HG02981 (cell line): ENCODE data around the gene YIPF5.
A peak's percentile ranks its signal among the peaks of the same experiment; 100 is the strongest.

Source experiments
- ATAC-seq: cut with Tn5 transposase; IDR thresholded peaks from one replicate; pipeline ENCODE4 v1.9.1; 2021; ENCODE audit warnings: mild to moderate bottlenecking, moderate library complexity; ENCODE audit not compliant: unreplicated experiment

Gene YIPF5

DNA sequence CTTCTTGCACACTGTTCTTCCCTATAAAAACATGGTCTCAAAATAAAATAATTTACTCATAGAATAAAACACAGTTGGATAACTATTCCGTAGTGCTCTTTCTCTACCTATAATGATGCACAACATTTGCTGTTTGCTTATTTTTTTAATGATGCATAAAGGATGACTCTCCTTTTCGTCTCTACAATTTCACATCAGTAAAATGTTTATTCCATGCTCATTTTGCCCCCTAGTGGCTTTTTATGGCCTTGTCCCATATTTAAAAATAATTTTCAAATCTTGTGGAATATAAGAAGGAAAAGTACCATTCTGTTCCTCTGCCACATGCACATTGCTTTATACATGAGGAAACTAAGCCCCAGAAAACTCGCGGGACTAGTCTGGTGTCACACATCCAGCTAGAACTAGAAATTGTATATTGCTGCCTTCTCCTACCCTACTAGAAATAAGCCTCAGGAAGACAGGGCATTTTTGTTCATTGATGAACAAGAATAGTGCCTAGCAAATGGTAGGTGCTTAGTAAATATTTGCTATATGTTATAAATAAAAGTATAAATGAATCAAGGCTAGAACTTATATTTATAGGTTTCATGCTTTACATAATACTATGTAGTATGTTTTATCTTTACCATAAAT, 12.9 kb upstream of the YIPF5 start:
- no peak for ATAC-seq

DNA sequence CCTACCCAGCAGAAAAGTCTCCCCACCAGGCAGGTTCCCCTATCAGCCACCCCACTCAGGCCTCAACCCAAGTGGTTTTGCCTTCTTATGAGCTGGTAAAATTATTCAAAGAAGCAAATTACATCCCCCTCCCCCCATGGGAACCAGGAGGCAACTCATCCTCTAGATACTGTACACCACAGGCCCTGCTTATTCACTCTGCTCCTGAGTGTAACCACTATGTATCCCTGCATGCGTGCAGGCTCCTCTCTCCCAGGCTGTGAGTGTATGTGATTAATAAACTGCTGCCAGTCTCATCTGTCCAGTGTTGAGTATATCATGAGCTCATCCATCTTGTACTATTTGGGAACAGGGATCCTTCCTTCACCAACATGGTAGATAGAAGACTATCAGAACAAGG, 8.8 kb upstream of the YIPF5 start:
- no peak for ATAC-seq

DNA sequence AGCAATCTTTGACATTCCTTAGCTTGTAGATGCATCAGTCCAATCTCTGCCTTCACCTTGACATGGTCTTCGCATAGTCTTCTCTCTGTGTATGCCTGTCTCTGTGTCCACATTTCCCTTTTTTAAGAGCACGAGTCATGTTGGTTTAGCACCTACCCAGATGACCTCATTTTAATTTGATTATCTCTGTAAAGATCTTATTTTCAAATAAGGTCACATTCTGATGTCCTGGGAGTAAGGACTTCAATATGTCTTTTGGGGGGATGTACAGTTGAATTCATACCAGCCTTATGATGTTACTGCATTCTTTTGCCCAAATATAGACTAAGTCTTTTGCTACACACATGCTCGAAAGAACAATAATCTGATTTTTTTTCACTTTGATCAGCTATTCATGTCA, 7.1 kb upstream of the YIPF5 start:
- no peak for ATAC-seq

DNA sequence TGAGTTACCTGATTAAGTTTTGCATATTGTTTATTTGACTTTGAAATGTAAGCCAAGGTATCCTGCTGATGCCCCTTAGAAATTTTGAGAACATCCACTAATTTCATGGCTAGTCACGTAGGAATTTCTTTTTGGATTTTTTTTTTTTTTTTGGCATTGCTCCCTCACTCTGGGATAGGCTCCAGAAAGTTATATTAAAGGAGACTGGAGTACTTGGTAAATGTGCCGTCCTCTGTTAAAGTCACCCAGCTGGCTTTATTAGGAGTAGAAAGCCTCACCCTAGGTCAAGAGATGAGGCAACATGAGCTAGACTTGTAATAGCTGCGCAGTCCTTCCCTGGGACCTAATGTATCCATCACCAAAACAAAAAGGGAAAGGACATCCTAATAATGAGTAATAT, 3.3 kb upstream of the YIPF5 start:
- no peak for ATAC-seq

DNA sequence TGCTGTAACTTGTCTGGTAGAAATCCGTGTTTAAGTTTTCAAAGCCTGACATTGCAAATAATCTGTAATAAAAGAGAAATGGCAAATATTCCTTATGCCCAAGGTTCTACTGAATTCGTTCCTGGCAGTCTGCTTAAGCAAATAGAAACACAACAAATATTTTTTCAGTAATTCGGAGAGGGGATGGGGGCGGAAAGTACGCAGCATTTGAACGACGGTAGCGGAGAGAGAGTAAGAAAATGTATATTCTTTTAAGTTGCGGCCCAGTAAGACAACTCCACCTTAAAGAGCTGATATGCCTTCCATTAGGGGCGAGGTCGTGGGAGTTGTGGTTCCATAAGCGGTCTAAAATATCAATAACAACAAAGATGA, 569 bp downstream of the YIPF5 start:
- ATAC-seq, result no peak

DNA sequence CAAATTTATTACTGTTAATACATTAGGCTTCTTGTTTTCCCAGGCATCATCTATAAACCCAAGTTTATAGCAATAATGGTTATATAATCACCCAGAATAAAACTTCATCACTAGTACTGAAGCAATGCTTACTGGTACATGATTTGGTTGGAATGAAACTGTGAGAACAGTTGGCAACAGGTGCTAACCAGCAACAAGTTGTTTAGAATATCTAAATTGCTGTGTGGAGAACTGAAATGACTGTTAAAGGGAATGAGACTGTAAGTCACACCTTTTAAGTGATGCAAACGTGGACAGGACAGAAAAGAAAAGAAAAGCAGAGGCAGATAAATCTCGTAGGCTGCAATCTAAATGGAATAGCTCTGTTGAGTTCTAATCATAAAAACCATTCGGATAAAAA, 2.5 kb downstream of the YIPF5 start:
- no peak for ATAC-seq

DNA sequence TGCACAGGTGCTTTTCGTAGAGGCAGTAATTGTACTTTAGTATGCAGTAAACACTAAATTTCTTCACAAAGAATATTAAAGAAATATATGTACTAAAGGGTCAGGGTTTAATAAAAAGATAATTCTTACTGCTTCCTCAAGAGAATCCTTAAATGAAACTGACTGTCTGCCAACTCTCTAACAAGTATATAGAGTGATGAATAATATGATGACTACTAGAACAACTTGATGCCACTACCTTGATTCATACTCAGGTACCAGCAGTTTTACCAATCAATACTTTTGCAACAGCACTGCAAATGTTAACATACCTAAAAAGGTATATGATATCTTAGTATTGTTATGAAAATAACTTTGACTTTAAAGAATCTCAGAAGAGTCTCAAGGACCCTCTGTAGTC, 3.8 kb downstream of the YIPF5 start:
- ATAC-seq, result no peak

DNA sequence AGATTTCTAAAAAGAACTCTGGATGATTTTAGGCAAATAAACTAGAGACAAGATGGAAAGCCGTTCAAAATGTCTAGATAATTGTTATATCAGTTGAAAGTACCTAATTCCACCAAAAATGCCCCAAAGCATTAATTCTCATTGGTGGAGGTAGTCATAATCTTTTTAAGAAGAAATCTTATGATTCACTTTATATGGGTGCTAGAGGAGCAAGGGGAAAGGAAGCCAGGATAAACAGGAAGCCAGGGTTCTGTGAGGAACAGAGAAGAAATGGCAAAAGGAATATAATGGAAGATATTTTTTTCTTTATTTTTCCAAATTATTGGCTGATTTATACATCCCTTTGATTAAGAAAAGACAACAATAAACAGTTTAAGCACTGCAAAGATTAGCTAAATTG, 7.8 kb downstream of the YIPF5 start:
- ATAC-seq, result no peak

GRCh38 chr5:144156767-144157171, 13.7 kb downstream of the YIPF5 start:
- no peak for ATAC-seq

GRCh38 chr5:144151026-144151425, 19.4 kb downstream of the YIPF5 start:
- no peak for ATAC-seq

DNA sequence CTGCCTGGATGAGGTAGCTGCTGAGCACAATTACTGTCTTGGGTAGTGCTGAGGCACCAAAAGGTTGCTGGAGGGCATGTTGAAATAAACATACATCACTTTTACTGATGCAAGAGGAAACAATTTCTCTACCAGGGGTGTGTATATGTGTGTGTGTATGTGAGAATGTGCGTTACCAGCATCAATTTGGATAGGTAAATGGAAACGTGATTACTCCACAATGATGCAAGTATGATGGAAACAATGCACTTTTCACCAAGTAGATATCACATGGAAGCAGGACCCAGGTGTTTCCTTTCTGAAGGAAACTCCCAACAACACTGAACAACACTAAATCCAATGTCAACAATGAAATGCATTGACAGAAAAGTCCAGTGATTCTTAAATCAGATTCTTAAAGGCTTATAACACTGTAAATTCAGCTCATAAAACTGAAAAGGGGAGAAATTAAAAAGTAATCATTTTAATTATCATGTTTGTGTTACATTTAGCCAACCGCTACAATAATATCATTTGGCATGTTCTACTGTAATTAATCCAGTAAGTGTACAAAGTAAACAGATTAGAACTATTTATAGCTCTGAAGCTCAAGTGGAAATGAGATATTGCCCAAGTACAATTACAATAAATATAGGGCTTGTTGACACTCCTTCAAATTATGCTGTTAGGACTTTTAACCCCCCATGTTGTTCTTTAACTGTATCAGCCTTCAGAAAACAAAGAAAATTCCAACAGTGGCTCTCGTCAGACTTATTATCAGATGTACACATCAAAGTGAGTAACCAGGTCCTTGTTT, 25.3 kb downstream of the YIPF5 start:
- ATAC-seq, result no peak

DNA sequence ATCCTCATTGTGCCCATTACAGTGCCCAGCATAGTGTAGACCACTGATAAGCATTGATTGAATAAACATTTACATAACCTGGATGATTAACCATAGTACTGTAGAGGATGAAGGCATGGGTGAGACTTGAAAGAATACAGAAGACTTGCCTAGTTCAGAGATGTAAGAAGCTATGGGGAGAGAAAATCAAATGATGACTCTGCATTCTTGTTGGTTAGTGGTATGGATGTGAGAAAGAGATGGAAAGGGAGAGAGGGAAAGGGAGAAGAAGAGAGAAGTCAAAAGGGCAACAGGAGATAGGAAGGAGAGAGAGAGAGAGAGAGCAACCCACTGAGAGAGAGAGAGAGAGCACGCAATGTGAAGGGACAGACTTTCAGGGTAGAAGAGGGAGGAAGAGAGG, 26.8 kb downstream of the YIPF5 start:
- ATAC-seq, result no peak

DNA sequence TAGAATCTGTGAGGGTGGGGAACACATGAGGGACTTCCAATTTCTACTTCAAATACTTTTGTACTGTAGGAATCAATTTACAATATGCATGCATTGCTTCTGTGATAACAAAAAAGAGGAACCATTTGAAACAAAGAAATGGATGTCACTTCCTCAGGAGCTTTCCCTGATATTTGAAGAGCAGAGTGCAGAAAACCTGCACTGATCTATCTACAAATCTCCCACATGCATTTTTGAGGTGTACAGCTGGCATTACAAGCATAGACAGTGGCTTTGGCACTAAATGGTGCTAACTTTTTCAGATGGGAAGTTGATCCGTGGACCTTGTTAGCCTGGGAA, 27.7 kb downstream of the YIPF5 start:
- no peak for ATAC-seq

DNA sequence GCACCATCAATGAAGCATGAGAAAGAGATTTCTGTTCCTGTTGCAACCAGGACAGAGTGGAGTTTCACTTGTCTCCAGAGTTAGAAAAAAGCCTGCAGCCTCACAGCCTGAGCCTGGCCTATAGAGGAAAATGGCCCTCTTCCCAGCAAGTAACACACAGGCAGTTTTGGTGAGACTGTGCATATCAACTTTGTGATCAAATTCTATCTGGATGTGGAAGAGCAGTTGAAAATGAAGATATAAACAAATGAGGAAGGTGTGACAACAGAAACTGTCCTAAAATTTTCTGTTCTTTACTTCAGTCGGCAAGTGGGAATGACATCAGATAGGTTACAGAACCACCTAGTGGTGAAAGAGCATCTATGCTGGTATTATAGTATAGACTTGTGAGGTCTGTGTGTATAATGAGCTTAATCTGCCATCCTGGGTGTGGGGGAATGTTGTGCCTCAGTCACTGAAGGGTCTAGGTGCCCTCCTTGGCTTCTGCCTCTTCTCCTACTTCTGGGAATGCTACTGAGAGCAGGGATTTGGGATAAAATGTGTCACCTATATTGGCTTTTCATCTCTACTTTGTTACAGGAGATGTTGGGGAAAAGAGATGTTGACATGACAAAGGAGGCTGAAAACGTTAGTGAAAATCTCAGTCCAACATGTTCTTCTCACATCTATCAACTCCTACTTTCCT, 28.2 kb downstream of the YIPF5 start:
- ATAC-seq, result peak; percentile 97

- ATAC-seq, result no peak
These were observed 28.9 kb downstream of the YIPF5 start for GRCh38 chr5:144141585-144141984.

GRCh38 chr5:144139586-144139985, 30.9 kb downstream of the YIPF5 start:
- ATAC-seq, result no peak

DNA sequence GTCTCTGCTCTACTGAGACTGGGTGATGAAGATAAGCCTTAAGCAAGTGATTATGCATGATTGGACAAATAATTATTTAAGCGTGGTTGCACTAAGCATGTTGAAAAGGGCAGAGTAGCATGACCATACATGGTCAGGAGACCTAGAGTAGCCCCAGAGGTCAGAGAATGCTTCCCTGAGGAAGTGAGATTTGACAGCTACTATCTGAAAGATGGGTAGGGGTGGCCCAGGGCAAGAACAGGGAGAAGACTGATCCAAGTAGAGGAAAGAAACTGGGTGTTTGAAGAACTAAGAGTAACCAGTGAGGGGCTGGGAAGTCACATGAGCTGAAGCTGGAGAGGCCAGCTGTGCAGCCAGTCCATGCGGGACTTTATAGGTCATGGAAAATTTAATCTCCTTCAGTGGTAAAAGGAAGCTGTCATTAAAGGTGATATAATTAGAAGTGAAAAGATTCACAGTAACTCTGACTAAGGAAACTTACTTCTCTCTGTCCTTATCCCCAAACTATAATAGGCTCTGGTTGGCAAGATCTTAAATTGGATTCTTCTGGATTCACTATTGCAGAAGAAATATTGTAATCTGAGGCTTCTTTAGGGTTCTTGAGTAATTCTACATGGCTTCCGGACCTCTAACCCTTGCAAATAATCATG, 35.2 kb downstream of the YIPF5 start:
- no peak for ATAC-seq

- ATAC-seq, result no peak
These were observed 36.1 kb downstream of the YIPF5 start for GRCh38 chr5:144134194-144134826.

- no peak for ATAC-seq
These were observed 37.3 kb downstream of the YIPF5 start for GRCh38 chr5:144133050-144133633.

- no peak for ATAC-seq
These were observed 39.2 kb downstream of the YIPF5 start for GRCh38 chr5:144131261-144131660.

DNA sequence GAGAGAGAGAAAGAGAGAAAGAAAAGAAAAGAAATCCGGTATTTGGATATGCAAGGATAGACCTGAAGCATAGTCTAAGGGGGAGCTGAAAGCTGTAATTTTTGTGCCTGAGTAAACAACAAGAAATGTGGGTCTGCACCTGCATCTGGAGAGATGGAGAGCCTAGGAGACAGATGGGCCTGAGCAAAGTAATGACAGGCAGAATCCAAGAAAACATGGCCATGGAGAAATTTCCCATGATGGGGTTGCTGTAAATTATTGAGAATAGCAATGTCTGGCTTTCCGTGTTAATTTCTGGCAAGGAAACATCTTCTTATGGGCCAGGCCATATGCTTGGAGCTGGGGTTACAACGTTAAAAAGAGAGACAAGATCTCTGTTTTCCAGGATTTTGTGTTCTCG, 40.2 kb downstream of the YIPF5 start:
- ATAC-seq, result no peak
